ENCODE results near the gene PAK4.

The PAK4 gene

DNA sequence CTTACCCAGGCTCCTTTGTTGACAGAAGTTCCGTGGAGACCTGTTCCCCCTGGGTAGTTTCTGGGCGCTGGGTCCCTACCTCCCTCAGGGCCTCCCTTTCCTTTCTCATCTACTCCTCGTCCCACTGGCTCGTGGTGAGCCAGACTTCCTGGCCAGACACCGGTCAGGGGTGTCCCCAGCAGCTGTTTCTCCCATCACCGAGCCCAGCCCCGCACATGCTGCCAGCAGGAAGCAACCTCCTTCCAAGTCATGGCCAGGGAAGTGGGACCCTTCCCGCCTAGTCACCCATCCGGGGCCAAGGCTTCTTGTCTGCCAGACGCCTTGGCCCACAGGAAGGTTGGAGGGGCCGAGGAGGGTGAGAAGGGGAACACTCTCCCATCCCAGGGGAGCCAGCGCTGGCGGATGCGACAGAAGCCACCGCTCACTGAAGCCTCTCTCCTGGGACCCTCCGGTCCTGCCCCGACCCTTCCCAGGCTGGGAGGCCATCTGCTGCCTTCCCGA is 5.7 kb downstream of the PAK4 start:
- Histone ChIP-seq H3K9me2 (replicated peaks; ENCODE audit: control insufficient read depth, low read length) (no peaks in the 10 kb centered on the region), H3K27me3 (ENCODE audit: control insufficient read depth, low read length) (no peaks in the 10 kb centered on the region), H3K36me3 (ENCODE audit: control insufficient read depth, low read length) (no peaks in the 10 kb centered on the region), H3K4me1 (ENCODE audit: control insufficient read depth, low read length) (peaks cover 10% of the 10 kb centered on the region), H3K27ac (ENCODE audit: low read depth, low read length) (no peak overlapping the region), H3K4me3 (ENCODE audit: low read length) (no peak overlapping the region), H3K79me2 (ENCODE audit: control insufficient read depth, low read length) (peaks cover 51% of the 10 kb centered on the region), H3F3A (ENCODE audit: control insufficient read depth, insufficient read depth) (no peaks in the 10 kb centered on the region), H4K20me1 (ENCODE audit: control insufficient read depth, insufficient read depth, low read depth, low read length) (no peaks in the 10 kb centered on the region; the same call in 1 of the 2 replicates), H3K4me2 (ENCODE audit: low read length) (no peak overlapping the region), H3K9me3 (ENCODE audit: control insufficient read depth, insufficient read depth, low read length) (no peaks in the 10 kb centered on the region)
- no peak for TF ChIP-seq EZH2phosphoT487 (IDR thresholded peaks at IDR 0.05; ENCODE audit: borderline replicate concordance, low read length)
- TF ChIP-seq, protein P1, sequence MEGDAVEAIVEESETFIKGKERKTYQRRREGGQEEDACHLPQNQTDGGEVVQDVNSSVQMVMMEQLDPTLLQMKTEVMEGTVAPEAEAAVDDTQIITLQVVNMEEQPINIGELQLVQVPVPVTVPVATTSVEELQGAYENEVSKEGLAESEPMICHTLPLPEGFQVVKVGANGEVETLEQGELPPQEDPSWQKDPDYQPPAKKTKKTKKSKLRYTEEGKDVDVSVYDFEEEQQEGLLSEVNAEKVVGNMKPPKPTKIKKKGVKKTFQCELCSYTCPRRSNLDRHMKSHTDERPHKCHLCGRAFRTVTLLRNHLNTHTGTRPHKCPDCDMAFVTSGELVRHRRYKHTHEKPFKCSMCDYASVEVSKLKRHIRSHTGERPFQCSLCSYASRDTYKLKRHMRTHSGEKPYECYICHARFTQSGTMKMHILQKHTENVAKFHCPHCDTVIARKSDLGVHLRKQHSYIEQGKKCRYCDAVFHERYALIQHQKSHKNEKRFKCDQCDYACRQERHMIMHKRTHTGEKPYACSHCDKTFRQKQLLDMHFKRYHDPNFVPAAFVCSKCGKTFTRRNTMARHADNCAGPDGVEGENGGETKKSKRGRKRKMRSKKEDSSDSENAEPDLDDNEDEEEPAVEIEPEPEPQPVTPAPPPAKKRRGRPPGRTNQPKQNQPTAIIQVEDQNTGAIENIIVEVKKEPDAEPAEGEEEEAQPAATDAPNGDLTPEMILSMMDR (IDR thresholded peaks at IDR 0.05; ENCODE audit: low read depth, low read length, poor library complexity, severe bottlenecking), result no peak

DNA sequence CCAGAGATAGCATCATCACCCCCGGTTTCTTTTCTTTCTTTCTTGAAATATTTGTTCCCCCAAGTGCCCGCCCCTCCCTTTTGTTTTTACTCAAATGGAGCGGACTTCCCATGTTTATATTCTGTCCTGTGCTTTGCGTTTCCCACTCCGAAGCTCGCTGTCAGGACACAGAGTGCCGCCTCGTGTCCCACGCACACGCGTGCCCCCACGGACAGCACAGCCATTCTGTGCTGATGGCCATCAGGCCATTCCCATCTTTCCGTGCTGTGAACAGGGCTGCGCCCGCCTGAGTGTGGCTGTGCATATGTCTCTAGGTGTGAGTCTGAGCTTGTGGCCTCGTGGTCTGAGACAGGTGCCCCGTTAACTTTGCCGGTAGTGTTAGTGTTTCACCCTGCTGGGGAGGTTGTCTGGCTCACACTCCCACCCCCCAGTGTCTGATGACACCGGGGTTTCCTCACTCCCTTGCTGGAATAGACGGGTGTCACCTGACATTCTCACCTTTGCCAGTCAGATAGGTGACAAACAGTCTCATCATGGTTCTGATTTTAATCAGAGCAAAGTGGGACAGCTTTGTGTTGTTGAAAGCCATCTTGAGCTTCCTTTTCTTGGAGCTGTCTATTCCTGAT is 6.9 kb downstream of the PAK4 start:
- Histone ChIP-seq H4K20me1 (ENCODE audit: control insufficient read depth, insufficient read depth, low read depth, low read length) (no peaks in the 10 kb centered on the region; the same call in 1 of the 2 replicates), H3K27me3 (ENCODE audit: control insufficient read depth, low read length) (no peaks in the 10 kb centered on the region), H3K27ac (ENCODE audit: low read depth, low read length) (no peak overlapping the region), H3F3A (ENCODE audit: control insufficient read depth, insufficient read depth) (no peaks in the 10 kb centered on the region), H3K9me3 (ENCODE audit: control insufficient read depth, insufficient read depth, low read length) (no peaks in the 10 kb centered on the region), H3K36me3 (ENCODE audit: control insufficient read depth, low read length) (no peaks in the 10 kb centered on the region), H3K4me1 (ENCODE audit: control insufficient read depth, low read length) (peaks cover 4% of the 10 kb centered on the region; the same call in 1 of the 2 replicates), H3K4me2 (ENCODE audit: low read length) (no peak overlapping the region), H3K79me2 (ENCODE audit: control insufficient read depth, low read length) (peaks cover 43% of the 10 kb centered on the region), H3K4me3 (ENCODE audit: low read length) (no peak overlapping the region), H3K9me2 (replicated peaks; ENCODE audit: control insufficient read depth, low read length) (no peaks in the 10 kb centered on the region)
- TF ChIP-seq, protein P1 (IDR thresholded peaks at IDR 0.05; ENCODE audit: low read depth, low read length, poor library complexity, severe bottlenecking), result no peak
- TF ChIP-seq EZH2phosphoT487 (IDR thresholded peaks at IDR 0.05; ENCODE audit: borderline replicate concordance, low read length), result no peak

DNA sequence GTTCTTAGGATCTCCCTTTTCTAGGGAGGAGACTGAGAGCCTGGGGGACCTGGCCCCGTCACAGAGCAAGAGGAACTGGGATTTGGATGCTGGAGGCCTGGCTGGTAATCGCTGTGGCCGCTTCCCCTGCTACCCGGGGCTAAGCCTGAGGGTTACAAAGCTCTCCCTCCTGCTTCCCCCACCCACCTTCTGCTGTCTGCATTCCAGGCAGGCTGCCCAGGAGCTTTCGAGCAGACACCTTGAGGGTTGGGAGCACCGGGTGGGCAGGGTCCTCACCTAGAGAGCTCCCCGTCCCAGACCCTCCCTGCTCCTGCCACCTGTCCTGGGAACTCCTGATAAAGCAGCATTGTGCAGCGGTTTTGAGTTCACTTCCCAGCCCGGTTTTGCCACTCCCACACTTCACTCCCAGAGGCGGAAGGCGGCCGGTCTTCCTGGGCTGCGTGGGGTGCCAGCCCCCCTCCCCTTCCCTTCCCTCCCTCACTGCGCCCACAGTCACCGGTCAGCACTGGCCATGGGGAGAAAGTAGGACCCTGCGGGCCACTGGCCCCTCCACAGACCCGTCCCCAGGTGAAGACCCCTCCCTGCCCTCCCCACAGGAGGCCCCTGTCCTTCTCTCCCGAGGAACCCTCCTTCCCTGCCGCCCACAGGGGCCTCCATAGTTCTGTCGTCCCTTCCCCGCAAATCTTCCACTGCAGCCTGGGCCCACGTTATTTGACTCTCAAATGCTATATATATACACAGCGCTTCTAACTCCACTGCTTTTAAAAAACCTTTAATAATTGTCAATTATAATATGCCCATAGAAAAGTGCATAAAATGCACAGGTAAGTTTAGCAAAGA is 8.1 kb downstream of the PAK4 start:
- Histone ChIP-seq H3K9me3 (ENCODE audit: control insufficient read depth, insufficient read depth, low read length) (no peaks in the 10 kb centered on the region), H3K4me1 (ENCODE audit: control insufficient read depth, low read length) (peaks cover 4% of the 10 kb centered on the region; the same call in 1 of the 2 replicates), H3K36me3 (ENCODE audit: control insufficient read depth, low read length) (no peaks in the 10 kb centered on the region), H3K27ac (ENCODE audit: low read depth, low read length) (no peak overlapping the region), H3K4me2 (ENCODE audit: low read length) (no peak overlapping the region), H3K9me2 (replicated peaks; ENCODE audit: control insufficient read depth, low read length) (no peaks in the 10 kb centered on the region), H3K4me3 (ENCODE audit: low read length) (no peak overlapping the region), H3K79me2 (ENCODE audit: control insufficient read depth, low read length) (peaks cover 37% of the 10 kb centered on the region), H3K27me3 (ENCODE audit: control insufficient read depth, low read length) (no peaks in the 10 kb centered on the region), H3F3A (ENCODE audit: control insufficient read depth, insufficient read depth) (no peaks in the 10 kb centered on the region), H4K20me1 (ENCODE audit: control insufficient read depth, insufficient read depth, low read depth, low read length) (no peaks in the 10 kb centered on the region; the same call in 1 of the 2 replicates)
- TF ChIP-seq, protein P1 (IDR thresholded peaks at IDR 0.05; ENCODE audit: low read depth, low read length, poor library complexity, severe bottlenecking), result no peak
- TF ChIP-seq EZH2phosphoT487 (IDR thresholded peaks at IDR 0.05; ENCODE audit: borderline replicate concordance, low read length), result no peak
